Measurements from ENCODE around the gene SNX8. TPM values are rescaled to one million over a fixed set of nuclear protein-coding genes. Genes with fewer than 3 reads are reported as not detected.

SNX8 gene
- total and polyA plus RNA-seq, 2 of the 8 experiments (the other 6 are each of a cell fraction or from before 2014, with no cell fraction given): 46.2 to 70.8 TPM

DNA sequence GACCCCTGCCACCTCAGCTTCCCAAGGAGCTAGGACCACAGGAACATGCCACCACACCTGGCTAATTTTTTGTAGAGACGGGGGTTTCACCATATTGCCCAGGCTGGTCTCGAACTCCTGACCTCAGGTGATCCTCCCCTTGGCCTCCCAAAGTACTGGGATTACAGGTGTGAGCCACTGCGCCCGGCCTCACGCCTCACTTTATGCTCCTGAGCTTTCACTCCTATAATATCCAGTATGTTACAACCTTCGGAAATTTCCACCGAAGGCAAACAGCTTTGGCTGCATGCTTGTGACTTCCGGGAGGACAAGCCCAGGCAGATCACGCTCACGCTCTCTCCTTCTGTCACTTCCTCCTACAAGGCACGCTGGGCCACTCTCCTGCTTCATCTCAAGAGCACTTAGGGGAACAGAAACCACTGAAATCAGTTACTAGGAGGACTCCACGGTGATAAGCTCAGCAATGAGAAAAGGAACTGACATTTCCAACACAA is 77.1 kb downstream of the SNX8 start:
- Histone ChIP-seq H4K20me1 (replicated peaks in 1 of 2; ENCODE audit: control insufficient read depth in 1 of 2, insufficient read depth in 2 of 2, low read length in 2 of 2) (peaks cover 0 to 8% of the 10 kb centered on the region in 2 experiments), H3K23ac (ENCODE audit: insufficient read length) (no peak overlapping the region), H3K23me2 (ENCODE audit: low read depth, low read length) (peaks cover 9% of the 10 kb centered on the region; the same call in 1 of the 2 replicates), H3K14ac (ENCODE audit: insufficient read length) (no peak overlapping the region), H4K8ac (ENCODE audit: extremely low read depth, insufficient read depth, low read length) (no peak overlapping the region), H3K79me2 (ENCODE audit: control insufficient read depth in 1 of 2, insufficient read depth in 2 of 2, low read length in 2 of 2) (peaks cover 0 to 17% of the 10 kb centered on the region in 2 experiments; a peak in 2 of 4 replicates), H2BK15ac (ENCODE audit: low read length) (no peak overlapping the region), H2AFZ (ENCODE audit: low read length) (no peak overlapping the region), H3K18ac (ENCODE audit: extremely low read depth, low read length) (no peak overlapping the region; the same call in 1 of the 2 replicates), H3K4me1 (replicated peaks in 1 of 4; ENCODE audit: control insufficient read depth in 3 of 4, insufficient read depth in 4 of 4, low read length in 3 of 4) (no peaks in the 10 kb centered on the region; a peak in 1 of 7 replicates), H3K4me3 (ENCODE audit: extremely low read depth in 1 of 4, insufficient read depth in 2 of 4, low read depth in 3 of 4, low read length in 4 of 4) (no peak overlapping the region), H3K56ac (replicated peaks; ENCODE audit: insufficient read length, low read depth, low read length) (no peak overlapping the region), H2AK5ac (ENCODE audit: low read depth, low read length) (no peak overlapping the region), H3K36me3 (ENCODE audit: control insufficient read depth in 2 of 4, insufficient read depth in 4 of 4, low read length in 3 of 4) (peaks cover 18 to 49% (median 39%) of the 10 kb centered on the region in 4 experiments), H4K5ac (ENCODE audit: insufficient read length, low read depth, low read length) (no peak overlapping the region), H4K91ac (replicated peaks; ENCODE audit: insufficient read length, low read length) (no peak overlapping the region), H2BK120ac (replicated peaks; ENCODE audit: low read depth, low read length) (no peak overlapping the region), H3K9ac (replicated peaks in 1 of 4; ENCODE audit: extremely low read depth in 1 of 4, low read depth in 3 of 4, low read length in 3 of 4) (peak overlapping the region in 1 of 4 experiments; percentile 4; a peak in 1 of 7 replicates), H3K4me2 (ENCODE audit: insufficient read depth in 1 of 2, low read depth in 2 of 2, low read length in 2 of 2) (no peak overlapping the region), H3K27me3 (replicated peaks in 1 of 4; ENCODE audit: control insufficient read depth in 3 of 4, extremely low read depth in 1 of 4, insufficient read depth in 3 of 4, low read length in 3 of 4) (no peaks in the 10 kb centered on the region), H2BK20ac (ENCODE audit: low read length) (no peak overlapping the region), H3K27ac (ENCODE audit: low read depth, low read length) (no peak overlapping the region; the same call in 1 of the 2 replicates), H3K9me3 (ENCODE audit: insufficient read depth in 2 of 2, low read depth in 1 of 2, low read length in 1 of 2) (no peaks in the 10 kb centered on the region), H2BK12ac (ENCODE audit: low read depth, low read length) (no peak overlapping the region), H3K79me1 (ENCODE audit: low read depth, low read length) (no peaks in the 10 kb centered on the region; the same call in 1 of the 2 replicates), H3K4ac (replicated peaks; ENCODE audit: insufficient read length, low read depth, low read length) (no peak overlapping the region), H2BK5ac (ENCODE audit: low read depth, low read length) (0 out of 2 replicates have a peak overlapping the region, but pooled peaks have one; percentile 78)
- ChIA-PET POLR2A (ENCODE audit: partially characterized antibody) (interaction anchor here (1.2 to 1.8 kb wide), 3 partner anchors 13 to 117 kb away, joined by 3 to 4 read pairs (median 3); no protein-coding TSS in a partner anchor), CTCF (ENCODE audit: partially characterized antibody) (interaction anchor here (0.7 to 0.8 kb wide), 2 partner anchors 88 to 111 kb away, joined by 4 read pairs; no protein-coding TSS in a partner anchor)
- FAIRE-seq (no peak), DNase-seq (ENCODE audit: low read depth in 1 of 2, low spot score in 2 of 2) (no peak)
- 92% methylated on average over 12 of the region's 12 CpGs; no CpG with 5 or more reads in 1 of the 2 experiments for WGBS, 2 experiments (ENCODE audit: extremely low coverage in 1 of 2, insufficient coverage in 1 of 2, insufficient read length in 1 of 2, insufficient replicate concordance in 2 of 2, low coverage in 1 of 2, low lambda C conversion rate in 2 of 2, missing lambda C conversion rate in 1 of 2)
- TF ChIP-seq RBBP5 (IDR thresholded peaks at IDR 0.05; ENCODE audit: borderline replicate concordance, low read depth, low read length) (no peak), BACH1 (IDR thresholded peaks at IDR 0.05; ENCODE audit: low read length) (no peak), EZH2 (IDR thresholded peaks at IDR 0.05; ENCODE audit: low read depth, low read length, severe bottlenecking) (no peak), TEAD4 (IDR thresholded peaks at IDR 0.05; ENCODE audit: low read depth, low read length) (no peak), PHF8 (conservative IDR thresholded peaks at IDR 0.05; ENCODE audit: low read depth, low read length) (no peak), SUZ12 (IDR thresholded peaks at IDR 0.05; ENCODE audit: low read length) (no peak), SIRT6 (IDR thresholded peaks at IDR 0.05; ENCODE audit: low read length) (no peak), NANOG (IDR thresholded peaks at IDR 0.05; ENCODE audit: insufficient read depth, low read depth, low read length, poor library complexity, severe bottlenecking) (no peak), FOSL1 (IDR thresholded peaks at IDR 0.05; ENCODE audit: insufficient read depth, low read depth, low read length) (no peak), SAP30 (IDR thresholded peaks at IDR 0.05; ENCODE audit: insufficient read depth, insufficient replicate concordance, low read length) (no peak)
- TF ChIP-seq, protein P1, sequence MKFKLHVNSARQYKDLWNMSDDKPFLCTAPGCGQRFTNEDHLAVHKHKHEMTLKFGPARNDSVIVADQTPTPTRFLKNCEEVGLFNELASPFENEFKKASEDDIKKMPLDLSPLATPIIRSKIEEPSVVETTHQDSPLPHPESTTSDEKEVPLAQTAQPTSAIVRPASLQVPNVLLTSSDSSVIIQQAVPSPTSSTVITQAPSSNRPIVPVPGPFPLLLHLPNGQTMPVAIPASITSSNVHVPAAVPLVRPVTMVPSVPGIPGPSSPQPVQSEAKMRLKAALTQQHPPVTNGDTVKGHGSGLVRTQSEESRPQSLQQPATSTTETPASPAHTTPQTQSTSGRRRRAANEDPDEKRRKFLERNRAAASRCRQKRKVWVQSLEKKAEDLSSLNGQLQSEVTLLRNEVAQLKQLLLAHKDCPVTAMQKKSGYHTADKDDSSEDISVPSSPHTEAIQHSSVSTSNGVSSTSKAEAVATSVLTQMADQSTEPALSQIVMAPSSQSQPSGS (IDR thresholded peaks at IDR 0.05; ENCODE audit: low read length): no peak
